ENCODE results near the gene USP6NL.

GRCh38 chr10:11557967-11558366, 53.5 kb downstream of the USP6NL start:
- TF ChIP-seq, protein P1, sequence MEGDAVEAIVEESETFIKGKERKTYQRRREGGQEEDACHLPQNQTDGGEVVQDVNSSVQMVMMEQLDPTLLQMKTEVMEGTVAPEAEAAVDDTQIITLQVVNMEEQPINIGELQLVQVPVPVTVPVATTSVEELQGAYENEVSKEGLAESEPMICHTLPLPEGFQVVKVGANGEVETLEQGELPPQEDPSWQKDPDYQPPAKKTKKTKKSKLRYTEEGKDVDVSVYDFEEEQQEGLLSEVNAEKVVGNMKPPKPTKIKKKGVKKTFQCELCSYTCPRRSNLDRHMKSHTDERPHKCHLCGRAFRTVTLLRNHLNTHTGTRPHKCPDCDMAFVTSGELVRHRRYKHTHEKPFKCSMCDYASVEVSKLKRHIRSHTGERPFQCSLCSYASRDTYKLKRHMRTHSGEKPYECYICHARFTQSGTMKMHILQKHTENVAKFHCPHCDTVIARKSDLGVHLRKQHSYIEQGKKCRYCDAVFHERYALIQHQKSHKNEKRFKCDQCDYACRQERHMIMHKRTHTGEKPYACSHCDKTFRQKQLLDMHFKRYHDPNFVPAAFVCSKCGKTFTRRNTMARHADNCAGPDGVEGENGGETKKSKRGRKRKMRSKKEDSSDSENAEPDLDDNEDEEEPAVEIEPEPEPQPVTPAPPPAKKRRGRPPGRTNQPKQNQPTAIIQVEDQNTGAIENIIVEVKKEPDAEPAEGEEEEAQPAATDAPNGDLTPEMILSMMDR (conservative IDR thresholded peaks at IDR 0.05), result no peak
- TF ChIP-seq EZH2 (IDR thresholded peaks at IDR 0.05; ENCODE audit: low read depth), result no peak
